ACC112 (cell line): Measurements from ENCODE around the gene PBX1.

ENCODE experiments used
- H2AFZ ChIP-seq: fragments of 200-600 bp; sonication (generic); one replicate; pipeline ENCODE4 v1.6.0; 2017; ENCODE audit warnings: antibody characterized with exemption, low read length; ENCODE audit not compliant: unreplicated experiment
- H3K27ac ChIP-seq: fragments of 200-600 bp; sonication (generic); 2 replicates; pipeline ENCODE4 v1.5.1; 2014; ENCODE audit warnings: low read depth, mild to moderate bottlenecking, antibody characterized with exemption, low read length, moderate library complexity
- H3K27me3 ChIP-seq: fragments of 200-600 bp; sonication (generic); 2 replicates; pipeline ENCODE4 v1.6.1; 2014; ENCODE audit warnings: mild to moderate bottlenecking, antibody characterized with exemption, low read length, moderate library complexity, mixed read lengths; ENCODE audit not compliant: insufficient read depth
- H3K36me3 ChIP-seq: fragments of 200-600 bp; sonication (generic); 2 replicates; pipeline ENCODE4 v1.6.1; 2016; ENCODE audit warnings: mild to moderate bottlenecking, antibody characterized with exemption, low read length, moderate library complexity, mixed read lengths; ENCODE audit not compliant: insufficient read depth
- H3K4me1 ChIP-seq: fragments of 200-600 bp; sonication (generic); one replicate; pipeline ENCODE4 v1.6.1; 2016; ENCODE audit warnings: low read length, mixed read lengths; ENCODE audit not compliant: insufficient read depth, unreplicated experiment, control insufficient read depth
- H3K4me3 ChIP-seq: fragments of 200-600 bp; sonication (generic); 2 replicates; pipeline ENCODE4 v1.5.1; 2014; ENCODE audit warnings: mild to moderate bottlenecking, low read depth, low read length
- H3K79me2 ChIP-seq: fragments of 200-600 bp; sonication (generic); one replicate; pipeline ENCODE4 v1.6.0; 2016; ENCODE audit warnings: low read length; ENCODE audit not compliant: control insufficient read depth, unreplicated experiment, insufficient read depth

Gene PBX1

DNA sequence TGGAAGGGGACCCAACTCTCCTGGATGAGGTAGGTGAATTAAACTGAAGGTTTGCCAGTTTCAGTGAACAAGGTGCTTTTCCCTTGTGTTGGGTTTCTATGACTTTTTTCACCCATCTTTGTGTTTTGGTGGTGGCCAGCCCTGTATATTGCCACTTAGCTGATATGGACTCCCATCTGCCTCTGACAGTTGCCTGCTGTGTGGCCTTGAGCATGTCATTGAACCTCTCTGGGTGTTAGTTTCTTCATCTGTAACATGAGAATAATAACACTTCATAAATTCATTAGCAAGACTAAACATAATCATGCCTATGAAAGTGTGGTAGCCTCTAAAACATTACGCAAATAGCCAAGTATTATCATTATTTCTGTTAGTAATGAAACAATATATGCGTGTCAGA is 141.7 kb downstream of the PBX1 start:
- H3K79me2 ChIP-seq = no peaks in the 10 kb centered on the region
- peaks cover 3% of the 10 kb centered on the region for H3K4me1 ChIP-seq
- H3K27ac ChIP-seq = no peak overlapping the region
- no peak overlapping the region for H3K4me3 ChIP-seq
- no peak overlapping the region for H2AFZ ChIP-seq
- no peaks in the 10 kb centered on the region for H3K36me3 ChIP-seq
- H3K27me3 ChIP-seq = no peaks in the 10 kb centered on the region

DNA sequence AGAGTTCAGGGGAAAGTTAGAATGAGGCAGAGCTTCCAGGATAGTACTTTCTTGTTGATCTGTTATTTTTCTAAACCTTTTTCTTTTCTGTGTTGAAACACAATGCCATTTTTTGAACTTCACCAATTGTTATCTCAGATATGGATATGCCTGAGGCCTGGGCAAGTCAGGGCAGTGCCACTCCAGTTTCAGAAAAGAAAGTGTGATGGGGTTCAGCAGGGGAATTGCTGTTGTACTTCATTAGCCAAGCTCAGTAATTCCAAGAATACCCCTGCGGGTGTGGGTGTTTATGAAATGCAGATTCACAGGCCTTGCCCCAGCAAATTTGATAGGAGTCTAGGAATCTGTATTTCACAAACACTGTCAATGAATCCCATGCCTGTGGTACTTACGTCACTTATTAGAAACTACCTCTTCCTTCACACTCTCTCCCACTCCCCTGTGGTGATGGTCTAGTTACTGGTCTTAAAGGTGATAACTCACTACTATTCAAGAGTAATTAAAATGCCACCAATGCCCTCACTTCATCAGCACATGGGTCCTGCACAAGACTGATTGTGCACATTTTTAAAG is 142.3 kb downstream of the PBX1 start:
- no peaks in the 10 kb centered on the region for H3K36me3 ChIP-seq
- H3K4me3 ChIP-seq = no peak overlapping the region
- H3K79me2 ChIP-seq = no peaks in the 10 kb centered on the region
- peaks cover 3% of the 10 kb centered on the region for H3K4me1 ChIP-seq
- H2AFZ ChIP-seq = no peak overlapping the region
- H3K27me3 ChIP-seq = no peaks in the 10 kb centered on the region
- H3K27ac ChIP-seq = no peak overlapping the region

DNA sequence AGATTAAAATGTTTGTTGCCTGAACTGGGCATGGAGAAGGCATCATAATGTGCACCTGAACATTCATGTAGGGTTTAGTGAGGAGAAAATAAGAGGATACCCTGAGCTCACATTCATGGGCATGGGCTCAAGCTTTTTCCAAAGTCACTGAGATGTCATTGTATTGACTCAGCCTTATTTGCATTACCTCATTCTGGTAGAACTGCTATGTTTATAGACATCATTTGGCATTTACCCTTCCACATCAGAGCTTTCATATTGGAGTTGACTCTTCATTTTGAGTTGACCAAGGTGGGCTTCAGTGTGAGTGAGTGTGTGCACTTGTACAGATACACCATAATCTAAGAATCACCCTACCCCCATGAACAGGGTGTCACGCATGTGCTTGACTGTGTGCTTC is 143.2 kb downstream of the PBX1 start:
- Histone ChIP-seq H3K4me1 (peaks cover 8% of the 10 kb centered on the region), H3K27me3 (no peaks in the 10 kb centered on the region), H3K27ac (no peak overlapping the region), H2AFZ (no peak overlapping the region), H3K79me2 (no peaks in the 10 kb centered on the region), H3K36me3 (no peaks in the 10 kb centered on the region), H3K4me3 (no peak overlapping the region)

DNA sequence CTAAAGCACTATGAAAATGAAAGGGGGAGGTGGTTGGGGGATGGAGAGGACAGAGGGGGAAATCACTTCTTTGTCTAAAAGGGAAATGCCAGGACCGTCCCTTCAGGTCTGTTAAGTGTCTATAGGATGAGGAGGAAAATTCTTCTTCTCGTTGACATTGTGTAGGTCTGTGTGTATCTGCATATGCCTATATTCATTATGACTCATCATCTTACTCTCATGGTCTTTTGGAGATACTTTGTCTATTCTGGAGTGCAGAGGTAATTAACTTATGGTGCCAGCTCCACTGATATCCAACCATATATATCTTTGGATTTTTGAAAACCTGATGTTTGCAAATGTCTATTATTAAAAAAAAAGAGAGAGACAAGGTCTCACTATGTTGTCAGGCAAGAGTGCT is 143.7 kb downstream of the PBX1 start:
- no peaks in the 10 kb centered on the region for H3K79me2 ChIP-seq
- peaks cover 13% of the 10 kb centered on the region for H3K4me1 ChIP-seq
- H3K27ac ChIP-seq = no peak overlapping the region
- no peak overlapping the region for H3K4me3 ChIP-seq
- no peaks in the 10 kb centered on the region for H3K27me3 ChIP-seq
- no peak overlapping the region for H2AFZ ChIP-seq
- no peaks in the 10 kb centered on the region for H3K36me3 ChIP-seq

DNA sequence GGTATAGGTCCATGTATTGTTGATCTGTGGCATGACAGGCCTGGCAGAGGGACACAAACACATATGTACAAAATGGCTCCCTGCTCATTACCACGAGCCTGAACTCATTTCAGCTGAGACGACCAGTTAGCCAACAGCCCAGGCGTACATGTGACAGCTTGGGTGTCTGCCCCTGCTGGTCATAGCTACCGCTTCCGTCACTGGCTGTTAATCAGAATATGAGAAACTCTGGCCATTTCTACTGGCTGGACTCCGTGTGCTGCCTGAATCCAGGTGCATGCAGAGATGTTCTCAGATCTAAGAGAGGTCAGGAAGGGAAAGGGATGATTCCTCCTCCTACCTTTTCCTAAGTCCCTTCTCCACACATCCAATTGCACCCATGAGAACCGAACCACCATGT is 144.5 kb downstream of the PBX1 start:
- Histone ChIP-seq H3K36me3 (no peaks in the 10 kb centered on the region), H3K4me1 (peaks cover 19% of the 10 kb centered on the region), H3K27ac (no peak overlapping the region), H3K79me2 (no peaks in the 10 kb centered on the region), H2AFZ (no peak overlapping the region), H3K4me3 (no peak overlapping the region), H3K27me3 (no peaks in the 10 kb centered on the region)

DNA sequence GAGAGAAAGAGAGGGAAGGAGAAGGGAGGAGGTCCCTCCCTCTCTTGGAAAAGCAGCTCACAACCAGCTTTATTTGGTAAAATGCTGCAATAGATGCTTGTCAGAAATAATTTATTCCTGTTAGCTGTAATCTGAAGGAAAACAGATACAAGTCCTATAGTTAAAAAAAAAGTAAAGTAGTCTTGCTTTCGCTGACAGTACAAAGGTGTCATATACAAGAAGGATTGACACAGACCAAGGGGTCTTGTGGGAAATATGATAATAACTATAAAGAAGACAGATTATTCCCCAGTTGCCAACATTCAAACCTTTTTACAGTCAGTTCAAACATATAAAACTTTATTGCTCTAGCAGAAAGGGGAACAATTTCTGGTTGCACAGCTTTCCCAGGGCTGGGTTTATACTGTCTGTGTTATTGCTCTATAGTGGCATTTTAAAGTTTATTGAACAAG is 145.0 kb downstream of the PBX1 start:
- Histone ChIP-seq H2AFZ (no peak overlapping the region), H3K79me2 (no peaks in the 10 kb centered on the region), H3K4me3 (no peak overlapping the region), H3K36me3 (no peaks in the 10 kb centered on the region), H3K27me3 (no peaks in the 10 kb centered on the region), H3K27ac (no peak overlapping the region), H3K4me1 (peaks cover 25% of the 10 kb centered on the region)

DNA sequence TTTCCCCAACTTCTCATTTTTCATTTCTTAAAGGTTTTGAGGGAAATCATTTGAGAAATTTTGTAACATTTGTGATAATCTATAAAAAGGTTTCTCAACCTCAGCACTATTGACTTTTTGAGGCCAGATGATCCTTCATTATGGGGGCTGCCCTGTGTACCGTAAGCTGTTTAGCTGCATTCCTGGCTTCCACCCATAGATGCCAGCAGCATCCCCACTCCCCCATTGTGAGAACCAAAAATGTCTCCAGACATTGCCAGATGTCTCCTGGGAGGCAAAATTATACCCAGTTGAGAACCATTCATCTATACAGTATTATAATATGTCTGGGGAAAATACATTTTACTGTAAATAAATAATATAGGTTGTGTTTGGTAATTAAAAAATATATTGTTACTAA is 146.0 kb downstream of the PBX1 start:
- Histone ChIP-seq H3K79me2 (no peaks in the 10 kb centered on the region), H2AFZ (no peak overlapping the region), H3K36me3 (no peaks in the 10 kb centered on the region), H3K4me3 (no peak overlapping the region), H3K27ac (no peak overlapping the region), H3K27me3 (no peaks in the 10 kb centered on the region), H3K4me1 (peaks cover 30% of the 10 kb centered on the region)

DNA sequence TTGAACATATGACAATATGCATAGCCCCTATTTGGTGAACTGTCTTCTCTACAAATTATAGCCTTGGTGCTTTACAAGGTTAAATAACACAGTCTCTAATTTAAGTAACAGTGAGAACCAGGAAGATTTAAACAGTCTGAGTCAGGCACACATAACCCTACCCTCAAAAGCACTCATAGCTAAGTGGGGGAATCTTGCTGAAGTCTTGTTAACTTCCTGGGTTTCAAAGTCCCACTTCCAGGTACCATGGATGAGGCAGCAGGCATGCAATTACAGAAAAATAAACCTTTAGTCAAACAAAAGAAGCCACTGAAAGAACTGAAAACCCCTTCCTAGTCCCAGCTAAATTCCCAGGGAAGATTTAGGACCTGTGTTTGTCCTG is 147.6 kb downstream of the PBX1 start:
- Histone ChIP-seq H3K79me2 (no peaks in the 10 kb centered on the region), H3K27ac (peak overlapping the region; percentile 54), H3K4me3 (no peak overlapping the region), H2AFZ (no peak overlapping the region), H3K36me3 (no peaks in the 10 kb centered on the region), H3K4me1 (peaks cover 30% of the 10 kb centered on the region), H3K27me3 (no peaks in the 10 kb centered on the region)

DNA sequence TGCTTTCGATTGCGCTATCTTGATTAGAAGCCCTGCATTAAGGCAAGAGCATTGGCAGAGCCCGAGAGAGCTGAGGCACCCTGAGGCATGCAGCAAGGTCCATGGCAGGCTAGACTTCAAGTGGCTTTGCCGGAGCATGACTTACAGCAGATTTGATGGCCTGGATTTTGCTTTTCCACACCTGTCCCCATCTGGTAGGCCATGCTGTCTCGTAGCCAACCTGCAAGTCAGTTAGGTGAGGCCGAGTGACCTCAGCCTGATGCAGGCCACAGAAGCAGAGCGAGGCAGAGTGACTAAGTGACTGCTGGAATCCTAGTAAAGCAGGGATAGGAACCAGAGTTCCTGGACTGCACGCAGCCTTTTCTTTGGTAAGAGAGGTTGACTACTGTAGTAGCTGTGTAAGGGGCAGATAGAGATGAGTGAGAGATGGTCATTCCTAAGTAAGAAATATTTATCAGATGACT is 148.9 kb downstream of the PBX1 start:
- Histone ChIP-seq H3K27ac (peak overlapping the region; percentile 54), H3K4me3 (no peak overlapping the region; the same call in 1 of the 2 replicates), H3K79me2 (no peaks in the 10 kb centered on the region), H3K36me3 (no peaks in the 10 kb centered on the region), H3K27me3 (no peaks in the 10 kb centered on the region), H3K4me1 (peaks cover 30% of the 10 kb centered on the region), H2AFZ (peak overlapping the region; percentile 66)

DNA sequence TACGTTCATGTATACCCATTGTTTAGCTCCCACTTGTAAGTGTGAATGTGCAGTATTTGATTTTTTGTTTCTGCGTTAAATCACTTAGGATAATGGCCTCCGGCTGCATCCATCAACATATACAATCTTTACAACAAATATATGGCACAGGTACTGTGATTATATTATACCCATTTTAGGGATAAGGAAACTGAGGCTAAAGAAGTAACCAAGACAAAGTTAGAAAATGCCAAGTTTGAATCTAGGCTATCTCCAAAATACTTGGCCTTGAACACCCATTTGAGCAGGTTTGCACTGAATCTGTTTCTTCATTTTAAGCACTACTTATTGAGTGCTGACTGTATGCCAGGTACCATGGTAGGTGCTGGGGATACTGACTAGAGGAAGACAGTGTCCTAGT is 149.6 kb downstream of the PBX1 start:
- no peaks in the 10 kb centered on the region for H3K36me3 ChIP-seq
- H3K27ac ChIP-seq = 0 out of 2 replicates have a peak overlapping the region, but pooled peaks have one; percentile 16
- peaks cover 30% of the 10 kb centered on the region for H3K4me1 ChIP-seq
- H2AFZ ChIP-seq = no peak overlapping the region
- no peaks in the 10 kb centered on the region for H3K79me2 ChIP-seq
- no peak overlapping the region for H3K4me3 ChIP-seq
- no peaks in the 10 kb centered on the region for H3K27me3 ChIP-seq

DNA sequence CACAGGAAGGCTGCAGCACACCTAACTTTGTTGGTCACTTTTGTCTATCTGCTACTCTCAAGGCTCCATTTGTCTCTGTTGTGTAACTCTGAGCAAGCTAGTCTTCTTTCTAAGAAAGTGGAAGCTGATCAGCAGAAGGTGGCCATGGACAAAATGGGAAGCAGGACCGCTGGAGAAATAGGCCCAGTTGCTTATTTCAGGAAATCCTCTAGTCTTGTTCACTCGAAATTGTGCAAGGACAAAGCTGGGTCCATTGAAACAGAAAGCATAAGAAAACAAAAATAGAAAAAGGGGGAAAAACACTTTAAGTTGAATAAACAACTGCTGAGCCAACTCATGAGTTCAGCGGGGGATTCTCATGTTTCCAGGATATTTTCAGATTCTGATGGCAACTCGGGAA is 150.1 kb downstream of the PBX1 start:
- Histone ChIP-seq H3K4me1 (peaks cover 30% of the 10 kb centered on the region), H3K36me3 (no peaks in the 10 kb centered on the region), H3K4me3 (no peak overlapping the region), H2AFZ (no peak overlapping the region), H3K27me3 (no peaks in the 10 kb centered on the region), H3K27ac (no peak overlapping the region), H3K79me2 (no peaks in the 10 kb centered on the region)
